ENCODE data around the gene STXBP5. TPM values are rescaled to one million over a fixed set of nuclear protein-coding genes. Genes with fewer than 3 reads are reported as not detected.

The STXBP5 gene
- total RNA-seq, 3 donors from 2014 or later (not counting 1 experiment from before 2014, with no cell fraction given) = 22.9 to 43.9 (median 35.9) TPM

GRCh38 chr6:147194652-147195411, 9.4 kb upstream of the STXBP5 start:
- Histone ChIP-seq H3K27me3 (ENCODE audit: control insufficient read depth, insufficient read depth, low read length) (no peaks in the 10 kb centered on the region), H3K9me3 (ENCODE audit: control insufficient read depth, insufficient read depth, low read length) (no peaks in the 10 kb centered on the region), H3K36me3 (ENCODE audit: control insufficient read depth, insufficient read depth, low read length) (no peaks in the 10 kb centered on the region), H3K4me3 (ENCODE audit: low read length) (no peak overlapping the region), H3K4me1 (ENCODE audit: control insufficient read depth, insufficient read depth, low read length) (no peaks in the 10 kb centered on the region), H3K27ac (ENCODE audit: low read length) (no peak overlapping the region)
- Mint-ChIP-seq H3K27ac (no peak overlapping the region), H3K4me1 (peaks cover 5 to 9% of the 10 kb centered on the region in 2 donors), H3K4me3 (no peak overlapping the region), H3K27me3 (ENCODE audit: low read depth in 2 of 2) (peaks cover 0 to 3% of the 10 kb centered on the region in 2 donors), H3K9me3 (no peaks in the 10 kb centered on the region), H3K36me3 (no peaks in the 10 kb centered on the region)
- intact Hi-C loops (cut with micrococcal nuclease) = no loop called here
- WGBS (ENCODE audit: insufficient coverage) = 55% methylated on average over 6 of the region's 6 CpGs
- DNase-seq (no peak), ATAC-seq (peak; percentile 30 to 73 (median 71))
- TF ChIP-seq, protein P1, sequence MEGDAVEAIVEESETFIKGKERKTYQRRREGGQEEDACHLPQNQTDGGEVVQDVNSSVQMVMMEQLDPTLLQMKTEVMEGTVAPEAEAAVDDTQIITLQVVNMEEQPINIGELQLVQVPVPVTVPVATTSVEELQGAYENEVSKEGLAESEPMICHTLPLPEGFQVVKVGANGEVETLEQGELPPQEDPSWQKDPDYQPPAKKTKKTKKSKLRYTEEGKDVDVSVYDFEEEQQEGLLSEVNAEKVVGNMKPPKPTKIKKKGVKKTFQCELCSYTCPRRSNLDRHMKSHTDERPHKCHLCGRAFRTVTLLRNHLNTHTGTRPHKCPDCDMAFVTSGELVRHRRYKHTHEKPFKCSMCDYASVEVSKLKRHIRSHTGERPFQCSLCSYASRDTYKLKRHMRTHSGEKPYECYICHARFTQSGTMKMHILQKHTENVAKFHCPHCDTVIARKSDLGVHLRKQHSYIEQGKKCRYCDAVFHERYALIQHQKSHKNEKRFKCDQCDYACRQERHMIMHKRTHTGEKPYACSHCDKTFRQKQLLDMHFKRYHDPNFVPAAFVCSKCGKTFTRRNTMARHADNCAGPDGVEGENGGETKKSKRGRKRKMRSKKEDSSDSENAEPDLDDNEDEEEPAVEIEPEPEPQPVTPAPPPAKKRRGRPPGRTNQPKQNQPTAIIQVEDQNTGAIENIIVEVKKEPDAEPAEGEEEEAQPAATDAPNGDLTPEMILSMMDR (IDR thresholded peaks at IDR 0.05) = no peak

GRCh38 chr6:147195510-147195909, 8.7 kb upstream of the STXBP5 start:
- Mint-ChIP-seq H3K27me3 (ENCODE audit: low read depth in 2 of 2) (peaks cover 0 to 3% of the 10 kb centered on the region in 2 donors), H3K36me3 (no peaks in the 10 kb centered on the region), H3K27ac (no peak overlapping the region), H3K9me3 (no peaks in the 10 kb centered on the region), H3K4me3 (no peak overlapping the region), H3K4me1 (peaks cover 5 to 9% of the 10 kb centered on the region in 2 donors)
- H3K27ac ChIP-seq (ENCODE audit: low read length) = no peak overlapping the region
- DNase-seq (no peak), ATAC-seq (peak in 2 of 3 donors; percentile 26 to 76)
- no peaks in the 10 kb centered on the region for H3K36me3 ChIP-seq (ENCODE audit: control insufficient read depth, insufficient read depth, low read length)
- no peak overlapping the region for H3K4me3 ChIP-seq (ENCODE audit: low read length)
- no peaks in the 10 kb centered on the region for H3K27me3 ChIP-seq (ENCODE audit: control insufficient read depth, insufficient read depth, low read length)
- TF ChIP-seq, protein P1 (IDR thresholded peaks at IDR 0.05) = no peak
- intact Hi-C loops (cut with micrococcal nuclease) = no loop called here
- no peaks in the 10 kb centered on the region for H3K4me1 ChIP-seq (ENCODE audit: control insufficient read depth, insufficient read depth, low read length)
- no peaks in the 10 kb centered on the region for H3K9me3 ChIP-seq (ENCODE audit: control insufficient read depth, insufficient read depth, low read length)
- WGBS (ENCODE audit: insufficient coverage) = 69% methylated on average over 3 of the region's 3 CpGs

GRCh38 chr6:147195987-147196386, 8.2 kb upstream of the STXBP5 start:
- Mint-ChIP-seq H3K4me1 (peaks cover 5 to 9% of the 10 kb centered on the region in 2 donors), H3K27ac (no peak overlapping the region), H3K36me3 (no peaks in the 10 kb centered on the region), H3K4me3 (no peak overlapping the region), H3K9me3 (no peaks in the 10 kb centered on the region), H3K27me3 (ENCODE audit: low read depth in 2 of 2) (peaks cover 0 to 3% of the 10 kb centered on the region in 2 donors)
- H3K27me3 ChIP-seq (ENCODE audit: control insufficient read depth, insufficient read depth, low read length) = no peaks in the 10 kb centered on the region
- H3K27ac ChIP-seq (ENCODE audit: low read length) = no peak overlapping the region
- DNase-seq = no peak
- H3K4me1 ChIP-seq (ENCODE audit: control insufficient read depth, insufficient read depth, low read length) = no peaks in the 10 kb centered on the region
- H3K36me3 ChIP-seq (ENCODE audit: control insufficient read depth, insufficient read depth, low read length) = no peaks in the 10 kb centered on the region
- intact Hi-C loops (cut with micrococcal nuclease) = no loop called here
- 83% methylated on average over 1 of the region's 3 CpGs for WGBS (ENCODE audit: insufficient coverage)
- no peak for ATAC-seq
- H3K4me3 ChIP-seq (ENCODE audit: low read length) = no peak overlapping the region
- H3K9me3 ChIP-seq (ENCODE audit: control insufficient read depth, insufficient read depth, low read length) = no peaks in the 10 kb centered on the region
- TF ChIP-seq, protein P1 (IDR thresholded peaks at IDR 0.05) = no peak
